ENCODE measurements around the gene LSMEM2.

- TF ChIP-seq, protein P1, sequence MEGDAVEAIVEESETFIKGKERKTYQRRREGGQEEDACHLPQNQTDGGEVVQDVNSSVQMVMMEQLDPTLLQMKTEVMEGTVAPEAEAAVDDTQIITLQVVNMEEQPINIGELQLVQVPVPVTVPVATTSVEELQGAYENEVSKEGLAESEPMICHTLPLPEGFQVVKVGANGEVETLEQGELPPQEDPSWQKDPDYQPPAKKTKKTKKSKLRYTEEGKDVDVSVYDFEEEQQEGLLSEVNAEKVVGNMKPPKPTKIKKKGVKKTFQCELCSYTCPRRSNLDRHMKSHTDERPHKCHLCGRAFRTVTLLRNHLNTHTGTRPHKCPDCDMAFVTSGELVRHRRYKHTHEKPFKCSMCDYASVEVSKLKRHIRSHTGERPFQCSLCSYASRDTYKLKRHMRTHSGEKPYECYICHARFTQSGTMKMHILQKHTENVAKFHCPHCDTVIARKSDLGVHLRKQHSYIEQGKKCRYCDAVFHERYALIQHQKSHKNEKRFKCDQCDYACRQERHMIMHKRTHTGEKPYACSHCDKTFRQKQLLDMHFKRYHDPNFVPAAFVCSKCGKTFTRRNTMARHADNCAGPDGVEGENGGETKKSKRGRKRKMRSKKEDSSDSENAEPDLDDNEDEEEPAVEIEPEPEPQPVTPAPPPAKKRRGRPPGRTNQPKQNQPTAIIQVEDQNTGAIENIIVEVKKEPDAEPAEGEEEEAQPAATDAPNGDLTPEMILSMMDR (IDR thresholded peaks at IDR 0.05), result no peak
- TF ChIP-seq POLR2A (IDR thresholded peaks at IDR 0.05) (no peak), POLR2AphosphoS5 (IDR thresholded peaks at IDR 0.05; ENCODE audit: insufficient read depth in 1 of 2, low read depth in 1 of 2) (no peak)
Measured at GRCh38 chr3:50325497-50326181, 46.8 kb downstream of the LSMEM2 start.

Data from vagina (tissue), 2 donors.